Measurements from ENCODE around the gene AP4E1.
"Not testable (repeated sequence)": the region's sequence is repeated elsewhere in the genome, so short reads cannot be mapped to it uniquely, and the experiment has no call there.

The AP4E1 gene

GRCh38 chr15:50908209-50909009 lies at the start of gene AP4E1:
Gene AP4E1, plus strand, starts transcription at chr15:50908683. Its CDS starts 96 bp downstream, at chr15:50908779.
- peak; percentile 73 to 93 for DNase-seq

- no peak for DNase-seq
Observed at GRCh38 chr15:50860824-50861223, 47.7 kb upstream of the AP4E1 start.

GRCh38 chr15:50862553-50862952 lies 45.9 kb upstream of the AP4E1 start:
- DNase-seq, result no peak

DNA sequence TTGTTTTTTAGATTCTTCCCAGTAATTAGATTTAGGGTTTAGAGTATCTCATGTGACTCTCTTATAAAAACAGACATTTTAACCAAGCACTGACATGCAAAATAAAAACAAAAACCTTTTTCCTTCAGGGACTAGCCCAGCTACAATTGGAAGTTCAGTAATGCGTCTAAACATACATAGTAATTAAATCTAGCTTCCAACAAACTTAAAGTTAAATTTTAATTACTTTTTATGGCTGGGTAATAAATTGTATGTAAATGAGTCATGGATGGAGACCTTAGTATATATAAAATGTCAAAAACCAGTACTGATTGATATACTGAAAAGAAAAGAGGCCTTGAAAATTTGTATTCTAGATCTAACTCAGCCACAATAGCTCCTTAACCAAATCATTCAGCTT lies 43.6 kb upstream of the AP4E1 start:
- DNase-seq, result no peak

DNA sequence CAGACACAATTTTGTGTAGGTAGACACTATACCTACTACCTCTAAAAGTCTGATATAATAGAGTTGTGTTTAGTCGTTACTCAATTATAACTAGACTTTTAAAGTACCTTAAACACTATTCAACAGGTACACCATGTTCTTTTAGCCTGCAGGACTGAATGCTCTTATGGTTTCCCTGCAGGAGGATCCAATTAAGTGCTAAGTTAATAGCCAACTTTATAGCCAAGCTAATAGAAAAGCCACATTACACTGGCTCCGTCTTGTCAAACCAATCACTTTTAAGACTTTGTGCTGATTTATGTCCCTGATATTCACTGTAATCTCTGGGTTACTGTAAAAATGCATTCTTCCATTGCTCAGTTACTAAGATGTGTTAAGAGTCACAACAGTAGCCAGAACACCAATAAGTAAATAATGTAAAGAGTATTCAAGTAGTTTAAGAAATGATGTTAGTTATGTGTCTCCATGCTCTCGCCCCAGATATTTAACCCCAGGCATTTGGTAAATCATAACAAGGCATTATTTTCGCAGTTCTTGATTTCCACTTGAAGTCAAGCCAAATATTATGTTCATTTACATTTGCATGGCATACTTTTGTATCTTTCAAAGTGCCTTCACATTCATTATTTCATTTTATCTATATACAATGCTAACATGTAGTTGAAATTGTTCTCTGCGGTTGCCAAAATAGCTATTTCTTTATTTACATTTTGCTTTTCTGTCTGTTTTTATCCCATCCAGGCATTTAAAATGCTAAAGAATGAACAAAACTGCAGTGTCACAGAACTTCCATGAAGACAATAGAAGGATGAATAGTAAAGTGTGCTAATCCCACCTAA lies 42.7 kb upstream of the AP4E1 start:
- no peak for DNase-seq

GRCh38 chr15:50871832-50872231 lies 36.7 kb upstream of the AP4E1 start:
- no peak for DNase-seq

DNA sequence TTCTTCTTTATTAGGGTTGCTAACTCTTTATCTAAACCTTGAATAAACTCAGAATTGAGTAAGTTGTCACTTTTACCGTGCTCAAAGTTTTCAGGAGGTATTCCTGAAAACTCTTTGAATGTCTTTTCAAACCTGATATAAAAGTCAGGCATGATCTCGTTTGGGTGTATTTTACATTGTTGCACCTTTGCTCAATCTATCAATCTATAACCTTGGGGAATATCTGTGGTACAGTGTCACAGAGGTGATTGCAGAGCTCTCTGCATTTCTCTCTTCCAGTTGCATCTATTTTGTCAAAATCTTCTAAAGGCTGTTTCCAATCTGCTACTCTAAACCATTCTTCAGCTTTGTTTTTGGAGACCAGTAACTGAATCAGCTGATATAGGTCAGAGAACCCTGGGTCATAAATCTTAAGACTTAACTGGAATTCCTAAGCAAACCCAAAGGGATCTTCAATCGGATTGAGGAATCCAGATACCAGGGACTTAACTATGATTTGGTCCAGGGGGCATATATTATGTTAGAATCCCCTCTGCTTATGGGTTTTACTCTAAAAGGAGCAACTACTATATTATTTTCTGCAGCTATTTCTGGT lies 35.6 kb upstream of the AP4E1 start:
- DNase-seq, result no peak

DNA sequence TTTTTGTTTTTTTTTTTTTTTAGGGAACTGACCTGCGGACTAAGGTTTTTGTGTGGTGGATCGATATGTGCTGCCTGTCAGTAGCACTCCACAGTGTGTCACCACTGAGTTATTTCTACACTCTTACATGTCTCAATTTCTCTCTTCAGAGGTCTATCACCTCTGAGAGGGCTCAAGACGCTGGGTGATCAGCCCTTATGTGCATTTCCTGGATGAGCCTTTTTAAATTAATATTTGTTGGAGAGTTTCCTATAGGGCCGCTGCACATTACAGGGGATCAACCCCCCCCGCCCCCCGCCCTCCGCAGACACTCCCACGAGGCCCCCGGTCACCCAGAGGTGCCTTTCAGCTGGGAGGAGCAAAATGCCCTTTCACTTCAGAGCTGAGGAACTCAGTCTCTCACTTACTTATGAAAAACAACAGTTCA lies 34.5 kb upstream of the AP4E1 start:
- no peak for DNase-seq

DNA sequence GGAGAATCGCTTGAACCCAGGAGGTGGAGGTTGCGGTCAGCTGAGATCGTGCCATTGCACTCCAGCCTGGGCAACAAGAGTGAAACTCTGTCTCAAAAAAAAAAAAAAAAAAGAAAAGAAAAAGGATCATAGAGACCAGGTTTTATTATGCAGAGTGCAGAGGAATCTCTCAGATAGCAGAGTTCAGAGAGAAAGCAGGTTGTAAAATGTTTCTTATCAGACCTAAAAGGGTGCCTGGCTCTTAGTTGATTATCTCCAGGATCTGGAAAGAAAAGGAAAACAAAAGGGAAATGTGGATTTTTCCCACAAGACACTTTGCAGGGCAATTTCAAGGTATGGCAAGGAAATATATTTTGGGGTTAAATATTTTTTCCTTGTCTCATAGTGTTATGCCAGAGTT lies 33.2 kb upstream of the AP4E1 start:
- not testable (repeated sequence) for DNase-seq

DNA sequence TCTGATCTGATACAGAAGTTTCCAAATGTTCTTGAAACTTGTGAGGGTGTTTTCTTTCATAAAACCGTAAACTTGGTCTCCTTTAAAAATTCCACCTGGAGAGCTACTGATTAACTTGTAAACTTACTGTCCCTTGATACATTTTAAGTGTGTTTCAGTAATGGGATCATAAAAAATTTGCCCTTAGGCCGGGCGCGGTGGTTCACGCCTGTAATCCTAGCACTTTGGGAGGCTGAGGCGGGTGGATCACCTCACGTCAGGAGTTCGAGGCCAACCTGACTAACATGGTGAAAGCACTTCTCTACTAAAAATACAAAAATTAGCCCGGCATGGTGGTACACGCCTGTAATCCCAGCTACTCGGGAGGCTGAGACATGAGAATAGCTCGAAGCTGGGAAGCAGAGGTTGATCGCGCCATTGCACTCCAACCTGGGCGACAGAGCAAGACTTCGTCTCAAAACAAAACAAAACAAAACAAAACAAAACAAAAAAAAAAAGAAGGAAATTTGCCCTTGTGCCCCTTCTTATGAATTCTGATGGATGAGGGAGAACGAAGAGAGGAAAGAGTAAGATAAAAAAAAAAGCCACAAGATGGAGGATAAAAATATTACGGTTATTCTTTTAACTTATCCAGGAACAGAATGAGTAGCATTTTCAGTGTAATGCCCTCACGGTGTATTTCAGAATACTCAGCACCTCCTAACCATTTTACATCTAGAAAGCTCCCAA lies 32.1 kb upstream of the AP4E1 start:
- no peak for DNase-seq

GRCh38 chr15:50876989-50877360 lies 31.5 kb upstream of the AP4E1 start:
- peak in 1 of 2 experiments; percentile 87 for DNase-seq

GRCh38 chr15:50879016-50879617 lies 29.4 kb upstream of the AP4E1 start:
- DNase-seq, result no peak

GRCh38 chr15:50880206-50880605 lies 28.3 kb upstream of the AP4E1 start:
- no peak for DNase-seq

DNA sequence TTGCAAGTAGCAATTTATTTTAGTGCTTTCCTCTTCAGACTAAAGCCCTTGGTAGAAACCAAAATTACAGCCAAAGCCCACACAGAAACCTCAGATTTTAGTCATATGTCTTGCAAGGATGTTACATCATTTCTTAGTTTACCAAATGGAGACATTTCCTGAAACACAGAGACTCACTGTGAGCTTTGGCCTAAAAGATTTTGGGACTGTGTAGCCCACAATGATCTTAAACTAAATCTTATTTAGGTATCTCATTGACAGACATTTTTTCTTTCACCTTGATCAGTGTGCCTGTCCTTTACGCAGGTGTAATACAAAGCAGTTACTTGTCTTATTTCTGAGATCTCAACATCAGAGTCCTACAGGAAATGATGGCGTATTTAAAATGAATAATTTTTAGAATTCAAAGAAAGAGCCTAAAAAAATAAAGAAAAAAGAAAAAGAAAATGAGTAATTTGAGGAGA lies 27.8 kb upstream of the AP4E1 start:
- DNase-seq, result no peak

- DNase-seq, result peak; percentile 57 to 67
Observed at GRCh38 chr15:50881121-50882048, 27.1 kb upstream of the AP4E1 start.

DNA sequence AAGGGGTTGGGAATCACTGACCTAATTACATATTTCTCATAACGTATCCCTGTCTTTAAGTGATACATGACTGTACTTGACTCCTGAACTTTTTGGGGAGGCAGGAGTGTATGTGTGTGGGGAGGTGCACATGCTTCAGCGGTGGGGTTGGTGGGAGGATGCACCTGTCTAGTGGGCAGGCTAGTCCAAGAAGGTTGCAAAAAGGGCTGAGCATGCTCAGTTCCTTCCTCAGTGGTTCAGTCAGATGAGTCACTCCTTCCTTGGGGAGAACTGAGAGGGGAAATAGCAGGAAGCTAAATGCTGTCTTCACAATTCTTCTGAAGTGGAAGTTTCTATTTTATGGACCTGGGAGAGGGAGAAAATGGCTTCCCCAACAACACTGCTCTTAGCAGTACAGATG lies 24.6 kb upstream of the AP4E1 start:
- DNase-seq, result no peak

GRCh38 chr15:50884540-50884939 lies 23.9 kb upstream of the AP4E1 start:
- DNase-seq, result no peak

GRCh38 chr15:50886139-50886467 lies 22.4 kb upstream of the AP4E1 start:
- DNase-seq, result no peak

DNA sequence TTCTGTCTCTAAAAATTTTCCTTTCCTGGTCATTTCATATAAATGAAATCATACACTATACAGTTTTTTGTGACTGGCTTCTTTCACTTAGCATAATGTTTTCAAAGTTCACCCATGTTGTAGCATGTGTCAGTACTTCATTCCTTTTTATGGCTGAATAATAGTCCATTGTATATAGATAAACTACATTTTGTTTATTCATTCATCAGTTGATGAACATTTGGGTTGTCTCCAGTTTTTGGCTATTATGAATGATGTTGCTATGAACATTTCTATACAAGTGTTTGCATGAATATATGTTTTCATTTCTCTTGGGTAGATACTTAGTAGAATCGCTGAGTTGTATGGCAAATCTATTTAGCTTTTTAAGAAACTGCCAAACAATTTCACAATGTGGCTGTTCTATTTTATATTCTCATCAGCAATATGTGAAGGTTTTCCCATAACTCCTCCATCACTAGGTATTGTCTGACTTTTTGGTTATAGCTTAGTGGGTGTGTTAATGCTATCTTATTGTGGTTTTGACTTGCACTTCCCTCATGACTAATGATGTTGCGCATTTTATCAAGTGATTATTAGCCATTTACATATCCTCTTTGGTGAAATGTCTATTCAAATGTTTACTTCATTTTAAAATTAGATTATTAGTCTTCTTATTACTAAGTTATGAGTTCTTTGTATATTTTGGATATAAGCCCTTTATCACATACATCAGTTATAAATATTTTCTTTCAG lies 21.7 kb upstream of the AP4E1 start:
- DNase-seq, result no peak

- DNase-seq, result no peak
Observed at GRCh38 chr15:50888054-50888453, 20.4 kb upstream of the AP4E1 start.

GRCh38 chr15:50889589-50889988 lies 18.9 kb upstream of the AP4E1 start:
- no peak for DNase-seq

Data from NCI-H526 (cell line).